Breast epithelium (tissue), 4 donors: Measurements from ENCODE around the gene PTBP3. TPM values are rescaled to one million over a fixed set of nuclear protein-coding genes. Genes with fewer than 3 reads are reported as not detected.

Source experiments
- DNase-seq, 2 donors: peaks; one replicate each; pipeline ENCODE4 v3.0.0-alpha.2; 2019; ENCODE audit warnings: low spot score in 2 of 2
- H3K27ac ChIP-seq, 2 donors: fragments of 200-600 bp; sonication (generic) in 1 of 2; one replicate each; pipeline ENCODE4 v1.5.1; 2016 to 2019; ENCODE audit warnings: mild to moderate bottlenecking in 1 of 2
- H3K27me3 ChIP-seq, 2 donors: fragments of 200-600 bp; sonication (generic) in 1 of 2; one replicate each; pipeline versions ENCODE4 v1.5.1 to v1.6.0; 2017 to 2019; ENCODE audit warnings: control low read depth in 1 of 2, mild to moderate bottlenecking in 1 of 2
- H3K36me3 ChIP-seq: fragments of 200-600 bp; one replicate; pipeline ENCODE4 v1.5.1; 2019
- H3K4me1 ChIP-seq, 2 donors: fragments of 200-600 bp; sonication (generic); one replicate each; pipeline ENCODE4 v1.5.1; 2016 to 2019; ENCODE audit warnings: control low read depth in 1 of 2
- H3K4me3 ChIP-seq, 3 donors: fragments of 200-600 bp; sonication (generic); 1 replicate in 2 of 3; 2 replicates in 1 of 3; pipeline ENCODE4 v1.5.1; 2016 to 2019; ENCODE audit warnings: mild to moderate bottlenecking in 3 of 3, moderate library complexity in 2 of 3
- H3K9me3 ChIP-seq, 2 donors: fragments of 200-600 bp; sonication (generic) in 1 of 2; one replicate each; pipeline ENCODE4 v1.5.1; 2016 to 2019; ENCODE audit warnings: control low read depth in 1 of 2
- POLR2A ChIP-seq: fragments of 450-650 bp; IDR thresholded peaks from one replicate; pipeline ENCODE4 v1.6.1; 2016; ENCODE audit warnings: antibody characterized with exemption, mild to moderate bottlenecking, moderate library complexity
- POLR2AphosphoS5 ChIP-seq, 3 donors: sonication (generic); formaldehyde crosslinking; IDR thresholded peaks; one replicate each; pipeline ENCODE4 v1.6.1; 2017; ENCODE audit warnings: antibody characterized with exemption in 3 of 3
- intact Hi-C: fragments of 100-400 bp; cut with DNase I; formaldehyde crosslinking; loops from one replicate; pipeline ENCODE4 v1.15.1; 2023; ENCODE audit warnings: low total_unique reads
- total RNA-seq, 3 donors: library from RNA; depleted of rRNA; stranded (reverse); fragments of >200 nt; gene quantifications; one replicate each; pipeline ENCODE4 v1.1.0, GENCODE V29; 2016
- TF ChIP-seq, protein P1 (sequence below), 3 donors: fragments of 450-650 bp; IDR thresholded peaks; one replicate each; pipeline ENCODE4 v1.5.1; 2016 to 2017; ENCODE audit warnings: antibody characterized with exemption in 3 of 3, mild to moderate bottlenecking in 3 of 3, moderate library complexity in 3 of 3

The PTBP3 gene
- total RNA-seq, 3 donors from 2014 or later: 30.6 to 80.2 (median 50.5) TPM

DNA sequence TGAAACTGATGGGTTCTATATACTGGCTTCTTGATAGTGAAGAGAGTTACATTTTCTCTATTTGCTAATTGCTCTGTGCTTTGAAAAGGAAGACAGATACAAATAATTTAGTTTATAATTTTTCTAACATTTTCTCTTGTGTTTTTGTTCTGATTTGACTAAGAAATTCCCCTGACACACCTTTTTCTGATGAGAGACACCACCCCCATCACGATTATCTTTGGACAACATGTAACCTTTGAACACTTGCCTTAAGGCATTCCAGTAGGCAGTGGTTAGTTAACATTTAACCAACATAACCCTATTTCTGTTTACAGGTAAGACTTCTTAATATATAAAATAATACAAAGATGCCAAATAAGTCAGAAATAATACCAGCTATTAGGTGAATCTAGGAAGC lies 4.1 kb upstream of the PTBP3 start:
- TF ChIP-seq POLR2A: no peak
- Histone ChIP-seq H3K4me3 (no peak overlapping the region), H3K9me3 (no peaks in the 10 kb centered on the region), H3K36me3 (no peaks in the 10 kb centered on the region), H3K27ac (no peak overlapping the region), H3K27me3 (no peaks in the 10 kb centered on the region), H3K4me1 (no peaks in the 10 kb centered on the region)
- intact Hi-C loops: no loop called here
- no peak for DNase-seq

DNA sequence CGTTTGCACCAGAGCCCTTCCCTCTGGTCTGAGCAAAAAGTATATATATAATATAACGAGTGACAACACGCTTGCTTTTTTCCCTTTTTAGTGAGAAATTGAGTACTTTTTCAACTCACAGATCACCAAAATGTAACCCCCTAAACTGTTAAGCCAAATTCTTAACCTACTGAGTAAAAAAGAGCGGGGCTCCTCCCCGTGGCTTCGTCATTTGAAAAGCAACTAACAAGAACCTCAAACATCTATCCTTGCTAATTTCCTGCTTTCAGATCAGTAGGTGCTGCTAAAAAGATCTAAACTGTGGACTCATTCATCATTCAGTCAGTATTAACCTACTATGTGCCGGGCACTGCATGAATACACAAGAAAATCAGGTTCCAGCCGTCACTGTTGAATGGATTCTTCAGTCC lies 1.0 kb upstream of the PTBP3 start:
- H3K27me3 ChIP-seq: no peaks in the 10 kb centered on the region
- TF ChIP-seq POLR2A: no peak
- TF ChIP-seq POLR2AphosphoS5 (IDR thresholded peaks at IDR 0.05): no peak
- TF ChIP-seq, protein P1, sequence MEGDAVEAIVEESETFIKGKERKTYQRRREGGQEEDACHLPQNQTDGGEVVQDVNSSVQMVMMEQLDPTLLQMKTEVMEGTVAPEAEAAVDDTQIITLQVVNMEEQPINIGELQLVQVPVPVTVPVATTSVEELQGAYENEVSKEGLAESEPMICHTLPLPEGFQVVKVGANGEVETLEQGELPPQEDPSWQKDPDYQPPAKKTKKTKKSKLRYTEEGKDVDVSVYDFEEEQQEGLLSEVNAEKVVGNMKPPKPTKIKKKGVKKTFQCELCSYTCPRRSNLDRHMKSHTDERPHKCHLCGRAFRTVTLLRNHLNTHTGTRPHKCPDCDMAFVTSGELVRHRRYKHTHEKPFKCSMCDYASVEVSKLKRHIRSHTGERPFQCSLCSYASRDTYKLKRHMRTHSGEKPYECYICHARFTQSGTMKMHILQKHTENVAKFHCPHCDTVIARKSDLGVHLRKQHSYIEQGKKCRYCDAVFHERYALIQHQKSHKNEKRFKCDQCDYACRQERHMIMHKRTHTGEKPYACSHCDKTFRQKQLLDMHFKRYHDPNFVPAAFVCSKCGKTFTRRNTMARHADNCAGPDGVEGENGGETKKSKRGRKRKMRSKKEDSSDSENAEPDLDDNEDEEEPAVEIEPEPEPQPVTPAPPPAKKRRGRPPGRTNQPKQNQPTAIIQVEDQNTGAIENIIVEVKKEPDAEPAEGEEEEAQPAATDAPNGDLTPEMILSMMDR (IDR thresholded peaks at IDR 0.05): no peak
- no peaks in the 10 kb centered on the region for H3K36me3 ChIP-seq
- H3K4me3 ChIP-seq: peak overlapping the region; percentile 85 to 99 (median 99)
- DNase-seq: no peak
- intact Hi-C loops: no loop called here
- H3K27ac ChIP-seq: peak overlapping the region; percentile 98 to 99
- no peaks in the 10 kb centered on the region for H3K9me3 ChIP-seq
- peaks cover 0 to 19% of the 10 kb centered on the region in 2 donors for H3K4me1 ChIP-seq

DNA sequence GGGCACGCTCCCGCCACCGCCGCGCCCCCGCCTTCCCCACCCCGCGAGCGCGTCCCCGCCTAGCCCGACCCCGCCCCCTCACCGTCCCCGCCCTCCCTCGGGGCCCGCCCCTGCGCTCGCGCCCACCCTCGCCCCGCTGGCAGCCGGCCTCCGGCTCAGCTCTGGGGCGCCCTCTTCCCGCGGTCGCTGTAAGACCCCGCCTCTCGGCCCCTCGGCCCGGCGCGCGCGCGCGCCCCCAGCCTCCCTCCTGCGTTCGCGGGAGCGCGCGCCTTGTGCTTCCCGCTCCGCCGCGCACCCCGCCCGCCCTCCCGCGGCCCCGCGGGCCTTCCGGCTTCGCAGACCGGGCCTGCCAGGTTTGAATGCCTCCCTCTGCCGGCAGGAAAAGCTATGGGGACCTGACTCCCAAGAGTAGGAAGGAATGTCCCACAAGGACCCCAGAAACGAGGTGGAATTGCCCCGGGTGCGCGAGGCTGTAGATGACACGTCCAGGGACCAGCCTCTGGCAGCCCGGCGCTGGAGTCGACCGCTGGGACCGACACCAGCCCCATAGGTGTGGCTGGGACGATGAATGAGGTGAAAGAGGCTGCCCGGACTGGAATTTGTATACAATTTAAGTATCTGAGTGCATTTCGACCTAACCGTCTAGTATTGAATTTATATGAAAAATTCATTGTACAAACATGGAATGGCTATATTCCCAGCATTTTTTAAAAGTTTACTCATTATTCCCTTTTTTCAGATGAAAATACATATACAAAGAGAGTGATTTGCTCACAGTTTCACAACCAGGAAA lies 416 bp upstream of the PTBP3 start:
- H3K9me3 ChIP-seq: no peaks in the 10 kb centered on the region
- no peaks in the 10 kb centered on the region for H3K36me3 ChIP-seq
- no peaks in the 10 kb centered on the region for H3K27me3 ChIP-seq
- H3K4me3 ChIP-seq: peak overlapping the region; percentile 85 to 99 (median 99)
- H3K27ac ChIP-seq: peak overlapping the region; percentile 98 to 99
- intact Hi-C loops: no loop called here
- H3K4me1 ChIP-seq: peaks cover 0 to 19% of the 10 kb centered on the region in 2 donors
- peak; percentile 4 to 55 (median 22) for TF ChIP-seq POLR2AphosphoS5 (IDR thresholded peaks at IDR 0.05)
- TF ChIP-seq, protein P1 (IDR thresholded peaks at IDR 0.05): peak; percentile 12 to 63 (median 61)
- no peak for TF ChIP-seq POLR2A
- peak; percentile 90 to 92 for DNase-seq

DNA sequence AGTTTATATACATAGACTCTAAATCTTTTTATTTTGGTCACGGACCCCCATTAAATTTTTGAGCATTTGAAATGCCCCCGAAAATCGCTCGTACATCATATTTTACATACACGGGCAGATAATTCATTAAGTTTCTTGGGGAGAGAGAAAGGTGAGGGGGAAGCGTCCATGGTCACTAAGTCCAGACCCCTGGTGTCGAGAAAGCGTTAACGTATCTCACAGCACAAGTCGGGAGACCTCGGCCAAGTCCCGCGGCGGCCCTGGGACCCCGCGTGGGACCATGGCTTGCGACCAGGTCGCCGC lies 794 bp downstream of the PTBP3 start:
- Histone ChIP-seq H3K9me3 (no peaks in the 10 kb centered on the region), H3K4me3 (peak overlapping the region; percentile 85 to 99 (median 99)), H3K36me3 (no peaks in the 10 kb centered on the region), H3K27me3 (no peaks in the 10 kb centered on the region), H3K27ac (peak overlapping the region; percentile 98 to 99), H3K4me1 (peaks cover 0 to 19% of the 10 kb centered on the region in 2 donors)
- DNase-seq: no peak
- intact Hi-C loops: no loop called here
- TF ChIP-seq, protein P1 (IDR thresholded peaks at IDR 0.05): no peak
- no peak for TF ChIP-seq POLR2AphosphoS5 (IDR thresholded peaks at IDR 0.05)
- TF ChIP-seq POLR2A: no peak

DNA sequence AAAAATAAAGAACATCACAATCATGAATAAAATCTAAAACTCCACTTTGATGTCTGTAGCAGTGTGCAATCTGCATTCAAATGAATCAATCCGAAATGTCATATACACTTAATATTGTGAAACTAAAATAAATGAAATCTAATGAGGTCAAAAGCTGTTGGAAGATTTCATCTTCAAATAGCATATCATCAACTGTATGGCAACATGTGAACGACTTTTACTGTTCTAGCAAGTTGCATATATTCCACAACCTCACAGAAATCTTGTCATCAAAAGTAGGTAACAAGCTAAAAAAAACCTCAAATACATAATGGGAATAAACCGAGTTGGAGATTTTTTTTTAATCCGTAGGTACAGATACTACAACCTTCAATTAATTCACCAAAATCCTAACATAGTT lies 1.2 kb downstream of the PTBP3 start:
- Histone ChIP-seq H3K36me3 (no peaks in the 10 kb centered on the region), H3K27me3 (no peaks in the 10 kb centered on the region), H3K4me3 (peak overlapping the region; percentile 85 to 99 (median 99)), H3K27ac (peak overlapping the region; percentile 98 to 99), H3K4me1 (peaks cover 0 to 19% of the 10 kb centered on the region in 2 donors), H3K9me3 (no peaks in the 10 kb centered on the region)
- no peak for DNase-seq
- TF ChIP-seq POLR2A (no peak), POLR2AphosphoS5 (IDR thresholded peaks at IDR 0.05) (no peak)
- TF ChIP-seq, protein P1 (IDR thresholded peaks at IDR 0.05): no peak
- intact Hi-C loops: no loop called here
